Lower leg skin (tissue), 3 donors: ENCODE data around the gene TAGAP.
A peak's percentile ranks its signal among the peaks of the same experiment; 100 is the strongest.

Experiments
- POLR2A ChIP-seq, 2 donors: fragments of 450-650 bp; IDR thresholded peaks; one replicate each; pipeline ENCODE4 v1.6.1; 2016 to 2017; ENCODE audit warnings: antibody characterized with exemption in 2 of 2, mild to moderate bottlenecking in 1 of 2, moderate library complexity in 1 of 2
- TF ChIP-seq, protein P1 (sequence below), 3 donors: fragments of 450-650 bp; IDR thresholded peaks; one replicate each; pipeline ENCODE4 v1.5.1; 2016; ENCODE audit warnings: antibody characterized with exemption in 3 of 3, mild to moderate bottlenecking in 3 of 3, moderate library complexity in 2 of 3

DNA sequence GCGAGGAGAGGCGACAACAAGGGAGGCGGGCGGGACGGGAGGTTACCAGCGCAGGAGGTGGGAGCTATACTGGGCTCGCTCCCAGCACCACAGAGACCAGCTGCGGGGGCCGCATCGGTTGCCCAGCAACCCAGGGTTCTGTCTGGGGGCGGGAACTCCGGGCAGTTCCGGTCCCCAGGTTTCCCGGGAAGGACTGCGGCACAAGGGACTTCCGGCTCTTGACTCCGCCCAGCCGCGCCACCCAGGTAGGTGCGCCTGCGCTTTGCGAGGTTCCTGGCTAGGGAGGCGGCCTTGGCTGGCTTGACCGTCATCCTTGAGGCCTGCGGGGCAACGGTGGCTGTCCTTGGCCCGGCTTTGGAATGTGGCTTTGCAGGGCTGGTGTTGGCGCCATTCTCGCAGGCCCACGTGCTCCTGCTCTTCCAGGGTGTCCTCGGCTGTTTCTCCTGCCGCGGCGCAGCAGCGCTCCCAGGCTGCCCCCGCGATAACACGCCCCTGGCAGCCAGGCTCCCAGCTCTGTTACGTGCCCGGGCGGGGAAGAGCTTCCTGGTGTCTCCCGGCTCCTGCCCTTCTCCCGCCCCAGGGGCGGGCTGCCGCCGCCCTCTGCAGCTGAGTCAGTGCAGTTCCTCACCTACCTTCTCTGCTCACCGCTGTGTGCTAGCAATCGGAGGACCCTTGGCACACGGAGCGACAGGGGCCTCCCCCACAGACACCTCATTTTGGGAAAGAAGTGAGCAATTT lies 45.0 kb downstream of the TAGAP start, which contains the start of gene RSPH3:
- TF ChIP-seq, protein P1, sequence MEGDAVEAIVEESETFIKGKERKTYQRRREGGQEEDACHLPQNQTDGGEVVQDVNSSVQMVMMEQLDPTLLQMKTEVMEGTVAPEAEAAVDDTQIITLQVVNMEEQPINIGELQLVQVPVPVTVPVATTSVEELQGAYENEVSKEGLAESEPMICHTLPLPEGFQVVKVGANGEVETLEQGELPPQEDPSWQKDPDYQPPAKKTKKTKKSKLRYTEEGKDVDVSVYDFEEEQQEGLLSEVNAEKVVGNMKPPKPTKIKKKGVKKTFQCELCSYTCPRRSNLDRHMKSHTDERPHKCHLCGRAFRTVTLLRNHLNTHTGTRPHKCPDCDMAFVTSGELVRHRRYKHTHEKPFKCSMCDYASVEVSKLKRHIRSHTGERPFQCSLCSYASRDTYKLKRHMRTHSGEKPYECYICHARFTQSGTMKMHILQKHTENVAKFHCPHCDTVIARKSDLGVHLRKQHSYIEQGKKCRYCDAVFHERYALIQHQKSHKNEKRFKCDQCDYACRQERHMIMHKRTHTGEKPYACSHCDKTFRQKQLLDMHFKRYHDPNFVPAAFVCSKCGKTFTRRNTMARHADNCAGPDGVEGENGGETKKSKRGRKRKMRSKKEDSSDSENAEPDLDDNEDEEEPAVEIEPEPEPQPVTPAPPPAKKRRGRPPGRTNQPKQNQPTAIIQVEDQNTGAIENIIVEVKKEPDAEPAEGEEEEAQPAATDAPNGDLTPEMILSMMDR (IDR thresholded peaks at IDR 0.05): peak in 1 of 3 donors; percentile 47
- no peak for TF ChIP-seq POLR2A (IDR thresholded peaks at IDR 0.05)
